GM21529 (cell line): ENCODE measurements around the gene SV2C.

Experiments used
- ATAC-seq: cut with Tn5 transposase; IDR thresholded peaks from one replicate; pipeline ENCODE4 v1.9.1; 2021; ENCODE audit not compliant: unreplicated experiment

Gene SV2C

DNA sequence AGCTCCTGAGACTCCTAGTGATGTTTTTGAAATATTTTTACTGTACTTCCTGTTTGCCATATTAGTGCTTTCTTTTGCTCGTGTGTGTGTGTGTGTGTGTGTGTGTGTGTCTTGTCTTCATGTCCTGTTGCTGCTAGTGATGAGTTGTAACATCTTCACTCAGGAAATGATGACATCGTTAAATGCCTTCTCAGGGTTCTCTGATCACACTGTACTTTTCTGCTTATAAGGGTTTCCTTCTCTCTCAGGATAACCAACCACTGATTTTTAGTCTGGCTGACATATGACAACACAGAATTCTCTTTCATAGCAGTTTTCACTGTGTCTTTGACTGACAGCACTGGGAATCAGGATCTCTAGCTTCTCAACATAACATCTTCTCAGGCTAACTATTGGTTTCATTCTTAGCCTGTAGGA lies 16.1 kb downstream of the SV2C start:
- ATAC-seq: peak; percentile 78

DNA sequence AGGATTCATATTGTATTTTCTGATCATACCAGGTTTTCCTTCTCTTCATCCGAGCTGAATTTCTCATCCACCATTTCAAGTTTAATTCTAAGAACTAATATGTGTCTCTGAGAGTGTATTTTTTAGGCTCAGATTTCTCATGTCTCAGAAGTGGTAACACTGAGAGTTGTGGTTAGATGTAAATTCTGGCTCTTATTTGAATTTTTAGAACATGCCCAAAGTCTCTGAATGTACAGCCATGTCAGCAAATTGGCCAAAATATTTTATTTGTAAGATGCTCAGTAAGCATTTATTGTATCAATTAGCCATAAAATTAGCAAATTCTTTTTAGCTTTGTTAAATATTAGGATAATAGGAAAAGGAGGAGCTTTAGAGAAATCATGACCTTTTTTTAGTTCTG lies 16.6 kb downstream of the SV2C start:
- ATAC-seq: peak; percentile 67

DNA sequence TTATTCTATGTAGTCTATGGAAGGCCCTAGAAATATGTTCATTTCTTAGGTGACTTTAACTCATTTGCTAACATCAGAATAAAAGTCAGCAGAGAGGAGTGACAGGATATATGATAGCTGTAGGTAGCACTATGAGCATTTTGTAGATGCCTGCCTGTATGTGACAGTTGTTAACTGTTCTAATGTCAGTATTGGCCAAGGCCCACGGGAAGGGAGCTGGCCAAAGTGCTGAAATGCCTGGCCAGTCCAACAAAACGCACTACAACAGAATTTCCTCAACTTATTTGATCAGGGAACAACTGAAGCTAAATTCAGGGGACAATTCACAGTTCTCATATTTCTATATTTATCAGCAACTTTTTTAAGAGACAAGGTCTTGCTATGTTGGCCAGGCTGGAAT lies 20.8 kb downstream of the SV2C start:
- no peak for ATAC-seq

DNA sequence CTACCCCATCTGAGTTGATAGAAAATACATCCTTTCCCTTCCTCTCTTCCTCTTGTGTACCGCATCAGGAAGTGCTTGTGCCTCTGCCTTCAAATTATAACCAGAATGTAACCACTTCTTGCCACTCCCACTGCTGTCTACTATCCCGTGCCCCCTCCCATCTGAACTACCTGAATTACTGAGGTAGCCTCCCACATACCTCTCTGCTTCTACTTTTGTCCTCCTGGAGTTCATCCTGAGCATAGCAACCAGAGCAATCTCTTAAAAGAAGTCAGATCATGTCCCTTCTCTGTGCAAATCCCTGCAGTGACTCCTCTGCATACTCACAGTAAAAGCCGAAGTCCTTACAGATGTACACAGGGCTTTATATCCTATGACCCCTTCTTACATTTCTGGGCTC lies 23.0 kb downstream of the SV2C start:
- ATAC-seq: no peak

- ATAC-seq: no peak
These were observed 28.4 kb downstream of the SV2C start for GRCh38 chr5:76111477-76112174.

- no peak for ATAC-seq
These were observed 29.9 kb downstream of the SV2C start for GRCh38 chr5:76113103-76113502.

GRCh38 chr5:76114179-76114851 lies 31.1 kb downstream of the SV2C start:
- ATAC-seq: no peak

DNA sequence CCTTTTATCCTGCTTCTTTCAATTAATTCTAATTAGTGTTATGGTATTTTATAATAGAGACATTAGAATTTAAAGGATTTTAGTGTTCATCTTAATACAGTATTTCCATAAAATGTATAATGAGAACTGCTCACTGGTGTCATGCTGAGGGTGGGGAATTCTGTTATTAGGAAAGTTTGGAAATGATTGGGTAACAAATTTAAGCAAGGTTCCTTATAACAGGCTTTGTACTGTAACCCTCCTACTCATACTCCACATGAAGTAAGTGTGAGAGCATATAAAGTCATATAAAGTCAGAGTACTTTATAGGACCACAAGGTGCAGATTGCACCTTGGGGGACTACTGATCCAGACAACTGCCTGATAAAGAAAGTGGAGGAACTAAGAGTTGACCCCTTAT lies 42.2 kb downstream of the SV2C start:
- no peak for ATAC-seq

GRCh38 chr5:76125888-76126287 lies 42.7 kb downstream of the SV2C start:
- no peak for ATAC-seq

DNA sequence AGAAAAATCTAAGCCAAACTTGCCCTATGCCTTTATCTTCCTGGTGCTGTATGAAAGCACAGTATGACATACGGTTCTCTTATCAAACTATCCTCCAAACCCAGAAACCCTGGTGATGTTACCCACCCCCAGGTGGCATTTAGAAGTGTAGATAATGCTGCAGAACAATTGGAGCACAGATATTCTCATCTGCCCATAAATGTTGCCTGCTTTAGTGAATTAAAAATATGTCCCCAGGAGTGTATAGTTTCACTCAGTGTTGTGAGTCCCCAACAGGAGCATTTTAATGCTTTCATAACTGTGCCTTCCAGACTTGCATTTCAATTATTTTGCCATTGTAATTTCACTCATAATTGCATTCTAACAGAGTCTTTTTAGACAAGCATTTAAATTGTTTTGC lies 50.8 kb downstream of the SV2C start:
- ATAC-seq: no peak

- no peak for ATAC-seq
These were observed 51.5 kb downstream of the SV2C start for GRCh38 chr5:76134646-76135045.

- no peak for ATAC-seq
These were observed 54.8 kb downstream of the SV2C start for GRCh38 chr5:76137887-76138542.

- no peak for ATAC-seq
These were observed 60.7 kb downstream of the SV2C start for GRCh38 chr5:76143884-76144283.

DNA sequence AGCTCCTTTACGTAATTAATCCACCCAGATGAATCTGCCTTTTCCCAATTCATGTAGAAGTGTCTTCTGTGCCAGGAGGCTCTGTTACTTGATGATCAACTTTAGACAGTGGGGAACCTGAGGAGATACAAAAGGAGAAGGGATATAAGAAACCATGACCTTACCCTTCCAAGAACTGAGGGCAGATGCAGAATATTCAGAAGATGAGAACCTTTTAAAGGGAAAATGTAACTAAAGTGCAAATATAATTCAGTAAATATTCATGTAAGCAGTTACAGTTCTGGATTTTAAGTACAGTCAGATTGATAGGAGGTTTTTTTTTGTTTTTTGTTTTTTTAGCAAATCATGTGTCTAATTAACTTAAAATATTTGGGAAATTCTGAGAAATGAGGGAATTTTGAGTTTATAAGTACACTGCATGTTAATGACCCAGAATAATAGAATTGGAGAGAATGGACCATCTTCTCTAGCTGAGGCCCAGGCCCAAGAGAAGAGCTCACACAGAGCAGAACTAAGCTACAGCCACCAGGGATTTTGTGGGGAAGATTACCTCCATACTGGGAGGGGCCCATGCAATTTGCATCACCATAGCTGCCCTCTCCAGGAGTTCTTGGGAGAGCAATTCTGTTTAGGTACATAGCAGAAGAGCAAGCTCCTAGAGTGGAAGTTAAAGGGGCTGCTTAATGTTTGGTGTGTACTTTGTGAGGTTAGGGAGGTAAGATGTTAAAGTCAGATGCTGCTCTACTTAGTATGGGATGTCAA lies 61.5 kb downstream of the SV2C start:
- ATAC-seq: no peak

DNA sequence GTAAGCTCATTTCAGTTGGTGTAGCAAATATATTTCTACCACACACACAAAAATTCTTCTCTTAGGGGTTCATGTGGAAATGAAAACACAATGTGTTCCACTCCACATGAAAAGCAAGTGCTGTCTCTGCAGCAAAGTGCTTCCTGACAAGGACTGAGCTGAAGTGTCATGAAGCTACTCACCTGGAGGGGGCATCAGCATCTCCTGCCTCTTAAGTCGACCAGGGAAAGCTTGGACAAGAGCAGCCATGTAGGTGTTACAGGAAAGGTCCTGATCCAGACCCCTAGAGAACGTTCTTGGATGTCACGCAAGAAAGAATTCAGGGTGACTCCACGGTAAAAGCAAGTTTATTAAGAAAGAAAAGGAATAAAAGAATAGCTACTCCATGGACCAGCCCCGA lies 62.8 kb downstream of the SV2C start:
- no peak for ATAC-seq

DNA sequence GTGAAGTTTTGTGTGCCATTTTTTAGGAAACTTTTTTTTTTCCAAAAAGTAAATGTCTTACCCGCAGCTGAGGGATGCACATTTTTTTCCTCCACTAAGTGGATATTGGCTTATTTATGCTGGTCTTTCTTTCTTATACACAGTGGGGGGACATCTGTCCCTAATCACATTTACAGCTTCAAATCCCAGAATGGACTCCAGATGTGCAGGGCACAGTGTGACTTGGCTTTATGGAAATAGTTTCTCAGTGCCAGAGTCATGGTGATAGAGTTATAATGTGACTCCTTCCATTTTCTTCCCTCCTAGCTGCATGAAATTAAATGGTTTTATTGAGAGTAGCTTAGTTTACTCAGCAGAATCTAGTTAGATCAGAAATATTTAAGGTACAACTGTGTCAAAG lies 66.5 kb downstream of the SV2C start:
- ATAC-seq: no peak

- ATAC-seq: no peak
These were observed 69.0 kb downstream of the SV2C start for GRCh38 chr5:76152161-76152560.

DNA sequence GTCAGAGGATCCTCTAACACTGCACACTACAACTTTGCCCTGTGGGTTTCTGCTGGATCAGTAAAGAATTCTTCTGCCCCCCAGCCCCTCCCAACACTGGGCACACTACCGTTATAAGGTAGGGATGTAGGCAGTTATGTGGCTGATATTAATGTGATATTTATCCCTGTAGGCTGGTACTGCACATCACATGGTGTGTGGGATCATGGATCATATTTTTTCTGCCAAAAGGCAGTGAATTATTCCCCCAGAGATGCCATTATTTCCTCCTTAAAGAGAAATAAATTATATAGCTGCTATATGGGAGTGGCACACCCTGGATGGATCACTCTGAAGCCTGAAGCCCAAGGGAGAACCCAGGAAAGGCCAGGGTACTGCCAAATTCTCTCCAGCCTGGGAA lies 69.5 kb downstream of the SV2C start:
- no peak for ATAC-seq

DNA sequence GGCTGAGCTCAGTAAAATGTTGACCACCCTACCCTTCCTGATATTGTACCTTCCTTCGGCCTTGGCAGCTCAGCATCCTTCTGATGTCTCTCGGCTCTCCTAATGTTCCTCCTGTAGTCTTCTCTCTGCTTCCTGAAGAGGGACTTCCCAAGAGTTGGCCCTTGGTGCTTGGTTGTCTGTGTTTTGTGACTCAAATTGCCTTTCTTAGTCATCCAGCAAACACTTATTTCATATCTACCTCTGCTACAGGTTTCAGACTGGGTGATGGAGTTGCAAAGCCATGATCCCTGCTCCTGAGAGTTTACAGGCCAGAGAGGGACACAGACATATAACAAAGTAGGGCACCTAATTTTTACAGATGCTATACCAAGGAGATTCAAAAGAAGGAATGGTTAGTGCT lies 70.1 kb downstream of the SV2C start:
- no peak for ATAC-seq

DNA sequence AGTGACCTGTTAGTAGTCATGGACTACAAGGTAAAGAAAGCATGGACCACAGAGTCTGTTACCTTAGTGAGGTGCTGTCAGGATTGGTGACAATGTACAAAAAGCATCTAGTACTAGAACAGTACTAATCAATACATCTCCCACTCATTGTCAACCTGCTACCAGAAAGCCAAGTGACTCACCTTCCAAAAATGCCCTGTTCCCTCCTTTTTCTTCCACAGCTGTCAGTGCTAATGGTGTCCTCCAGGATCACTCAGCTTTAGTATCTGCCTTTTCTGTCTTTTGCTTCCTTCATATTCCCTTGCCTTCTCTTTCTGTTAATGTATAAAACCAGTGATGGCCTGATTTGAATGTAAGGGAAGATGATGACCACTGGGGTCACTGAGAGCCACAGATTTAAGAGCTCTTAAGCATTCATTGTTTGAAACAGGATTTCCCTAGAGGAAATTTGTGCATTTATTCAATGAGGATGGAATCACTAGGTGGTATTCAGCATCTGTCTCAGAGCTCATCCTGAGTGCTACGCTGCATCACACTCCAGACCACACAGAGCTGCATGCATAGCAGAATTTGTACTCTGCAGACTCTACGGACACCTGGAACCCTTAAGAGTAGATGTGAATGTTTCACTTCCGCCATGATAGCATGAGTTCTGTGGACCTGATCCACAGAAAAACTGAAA lies 71.0 kb downstream of the SV2C start:
- ATAC-seq: no peak

DNA sequence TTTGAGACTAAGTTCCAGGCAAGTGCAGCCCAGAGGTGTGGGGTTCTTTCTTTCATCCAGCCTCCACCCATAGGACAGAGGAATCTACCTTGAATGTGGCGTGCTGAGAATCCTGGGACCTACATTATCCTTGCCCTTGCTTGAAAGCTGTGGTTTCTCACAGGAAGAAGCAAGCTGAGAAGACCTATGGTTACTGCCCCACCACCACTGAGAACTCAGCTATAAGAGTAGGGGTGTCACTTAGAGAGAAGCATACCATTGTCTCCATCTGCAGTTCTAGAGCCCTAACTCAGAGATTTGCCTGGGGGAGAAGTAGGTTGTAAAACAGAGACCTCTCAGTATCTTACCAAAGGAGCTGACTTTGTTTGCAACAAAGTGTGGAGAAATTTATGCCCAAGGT lies 72.4 kb downstream of the SV2C start:
- no peak for ATAC-seq
